Measurements from ENCODE around the gene GTF3C6.

DNA sequence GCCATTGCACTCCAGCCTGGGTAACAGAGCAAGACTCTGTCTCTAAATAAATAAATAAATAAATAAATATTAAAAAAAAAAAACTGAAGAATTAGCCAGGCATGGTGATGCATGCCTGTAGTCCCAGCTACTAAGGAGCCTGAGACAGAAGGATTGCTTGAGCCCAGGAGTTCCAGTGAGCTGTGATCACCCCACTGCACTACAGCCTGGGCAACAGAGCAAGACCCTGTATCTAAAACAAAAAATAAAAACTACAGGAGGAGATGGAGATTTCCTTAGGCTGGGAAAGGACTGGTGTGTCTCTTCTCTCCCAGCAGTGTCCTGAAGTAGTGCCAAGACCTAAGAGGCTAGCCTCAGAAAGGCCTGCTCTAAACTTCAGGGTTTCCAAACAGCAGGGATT is 8.1 kb upstream of the GTF3C6 start:
- TF ChIP-seq, protein P1, sequence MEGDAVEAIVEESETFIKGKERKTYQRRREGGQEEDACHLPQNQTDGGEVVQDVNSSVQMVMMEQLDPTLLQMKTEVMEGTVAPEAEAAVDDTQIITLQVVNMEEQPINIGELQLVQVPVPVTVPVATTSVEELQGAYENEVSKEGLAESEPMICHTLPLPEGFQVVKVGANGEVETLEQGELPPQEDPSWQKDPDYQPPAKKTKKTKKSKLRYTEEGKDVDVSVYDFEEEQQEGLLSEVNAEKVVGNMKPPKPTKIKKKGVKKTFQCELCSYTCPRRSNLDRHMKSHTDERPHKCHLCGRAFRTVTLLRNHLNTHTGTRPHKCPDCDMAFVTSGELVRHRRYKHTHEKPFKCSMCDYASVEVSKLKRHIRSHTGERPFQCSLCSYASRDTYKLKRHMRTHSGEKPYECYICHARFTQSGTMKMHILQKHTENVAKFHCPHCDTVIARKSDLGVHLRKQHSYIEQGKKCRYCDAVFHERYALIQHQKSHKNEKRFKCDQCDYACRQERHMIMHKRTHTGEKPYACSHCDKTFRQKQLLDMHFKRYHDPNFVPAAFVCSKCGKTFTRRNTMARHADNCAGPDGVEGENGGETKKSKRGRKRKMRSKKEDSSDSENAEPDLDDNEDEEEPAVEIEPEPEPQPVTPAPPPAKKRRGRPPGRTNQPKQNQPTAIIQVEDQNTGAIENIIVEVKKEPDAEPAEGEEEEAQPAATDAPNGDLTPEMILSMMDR (IDR thresholded peaks at IDR 0.05), result no peak
- no peak for TF ChIP-seq POLR2A (IDR thresholded peaks at IDR 0.05)
- no peak for TF ChIP-seq POLR2AphosphoS5 (IDR thresholded peaks at IDR 0.05)

All from breast epithelium (tissue), 3 donors.